GM23338 (cell line): ENCODE data around the gene OGFRL1. TPM values are rescaled to one million over a fixed set of nuclear protein-coding genes. Genes with fewer than 3 reads are reported as not detected.

Source experiments
- ATAC-seq: fragments of 200-7000 bp; cut with Tn5 transposase; 3 replicates; pipeline ENCODE4 v1.9.1; 2020
- DNase-seq: peaks from one replicate; pipeline ENCODE4 v3.0.0-alpha.2; 2015; ENCODE audit warnings: low spot score
- H2AFZ ChIP-seq: fragments of 200-600 bp; sonication (generic); 2 replicates; pipeline ENCODE4 v1.8.0; 2016; ENCODE audit warnings: antibody characterized with exemption, mild to moderate bottlenecking, moderate library complexity
- H3F3A ChIP-seq: fragments of 200-600 bp; sonication (generic); replicated peaks from 2 replicates; pipeline ENCODE4 v1.8.0; 2017; ENCODE audit warnings: antibody characterized with exemption, mixed run types, low read depth
- H3K27ac ChIP-seq: fragments of 200-600 bp; sonication (generic); 2 replicates; pipeline ENCODE4 v1.6.1; 2016; ENCODE audit warnings: low read depth
- H3K27me3 ChIP-seq: fragments of 200-600 bp; sonication (generic); 2 replicates; pipeline ENCODE4 v1.8.0; 2016; ENCODE audit warnings: mild to moderate bottlenecking, mixed run types, moderate library complexity; ENCODE audit not compliant: insufficient read depth
- H3K36me3 ChIP-seq: fragments of 200-600 bp; sonication (generic); 2 replicates; pipeline ENCODE4 v1.8.0; 2016; ENCODE audit warnings: mild to moderate bottlenecking; ENCODE audit not compliant: insufficient read depth
- H3K4me1 ChIP-seq: fragments of 200-600 bp; sonication (generic); 2 replicates; pipeline ENCODE4 v1.8.0; 2016; ENCODE audit warnings: mild to moderate bottlenecking, moderate library complexity; ENCODE audit not compliant: insufficient read depth
- H3K4me2 ChIP-seq: fragments of 200-600 bp; sonication (generic); 2 replicates; pipeline ENCODE4 v1.7.1; 2017; ENCODE audit warnings: mixed run types
- H3K4me3 ChIP-seq: fragments of 200-600 bp; sonication (generic); 2 replicates; pipeline ENCODE4 v1.6.1; 2016; ENCODE audit warnings: mixed run types
- H3K79me2 ChIP-seq: fragments of 200-600 bp; sonication (generic); replicated peaks from 2 replicates; pipeline ENCODE4 v1.8.0; 2017; ENCODE audit warnings: mild to moderate bottlenecking; ENCODE audit not compliant: insufficient read depth
- H3K9me2 ChIP-seq: fragments of 200-600 bp; sonication (generic); 2 replicates; pipeline ENCODE4 v1.8.0; 2017; ENCODE audit not compliant: insufficient read depth
- H4K20me1 ChIP-seq: fragments of 200-600 bp; sonication (generic); replicated peaks from 2 replicates; pipeline ENCODE4 v1.8.0; 2017; ENCODE audit warnings: mild to moderate bottlenecking; ENCODE audit not compliant: insufficient read depth
- H3K27ac Mint-ChIP-seq: 2 replicates; pipeline ENCODE4 v1.8.0; 2020; ENCODE audit warnings: inconsistent platforms, mild to moderate bottlenecking, moderate library complexity, mixed read lengths
- H3K27me3 Mint-ChIP-seq: 3 replicates; pipeline ENCODE4 v1.8.0; 2022; ENCODE audit warnings: low read depth, mild to moderate bottlenecking, moderate library complexity, mixed read lengths, inconsistent platforms; ENCODE audit not compliant: insufficient read depth, poor library complexity
- H3K36me3 Mint-ChIP-seq: 3 replicates; pipeline ENCODE4 v1.8.0; 2021; ENCODE audit warnings: low read depth, mild to moderate bottlenecking, inconsistent platforms, moderate library complexity, mixed read lengths
- H3K4me1 Mint-ChIP-seq: 3 replicates; pipeline ENCODE4 v1.8.0; 2020; ENCODE audit warnings: mild to moderate bottlenecking, inconsistent platforms, mixed read lengths
- H3K4me3 Mint-ChIP-seq: 3 replicates; pipeline ENCODE4 v1.8.0; 2021; ENCODE audit warnings: moderate library complexity, mild to moderate bottlenecking, inconsistent platforms, mixed read lengths
- H3K9me3 Mint-ChIP-seq: 3 replicates; pipeline ENCODE4 v1.8.0; 2020; ENCODE audit warnings: moderate library complexity, mild to moderate bottlenecking, inconsistent platforms, mixed read lengths
- CREB1 ChIP-seq: fragments of 250-450 bp; sonication (Bioruptor Pico); IDR thresholded peaks from 2 replicates; pipeline ENCODE4 v1.5.0; 2020; ENCODE audit warnings: low read depth, mild to moderate bottlenecking, moderate library complexity
- ETS1 ChIP-seq: IDR thresholded peaks from 2 replicates; pipeline ENCODE4 v1.6.1; 2016; ENCODE audit warnings: antibody characterized with exemption
- EZH2 ChIP-seq: fragments of 200-600 bp; sonication (generic); IDR thresholded peaks from one replicate; pipeline ENCODE4 v1.8.0; 2017; ENCODE audit warnings: antibody characterized with exemption, mild to moderate bottlenecking, low read depth; ENCODE audit not compliant: unreplicated experiment
- EZH2phosphoT487 ChIP-seq: fragments of 200-600 bp; sonication (generic); IDR thresholded peaks from one replicate; pipeline ENCODE4 v1.8.1; 2018; ENCODE audit warnings: antibody characterized with exemption; ENCODE audit not compliant: unreplicated experiment
- NANOG ChIP-seq: IDR thresholded peaks from 2 replicates; pipeline ENCODE4 v1.6.1; 2016; ENCODE audit warnings: antibody characterized with exemption, borderline replicate concordance
- STAT1 ChIP-seq: IDR thresholded peaks from one replicate; pipeline ENCODE4 v1.6.1; 2016; ENCODE audit warnings: antibody characterized with exemption; ENCODE audit not compliant: unreplicated experiment
- ZNF114 ChIP-seq: fragments of 250-450 bp; sonication (Bioruptor Pico); IDR thresholded peaks from 2 replicates; pipeline ENCODE4 v1.5.0; 2020; ENCODE audit warnings: mild to moderate bottlenecking, moderate library complexity
- ZNF331 ChIP-seq: fragments of 250-450 bp; sonication (Bioruptor Pico); IDR thresholded peaks from 2 replicates; pipeline ENCODE4 v1.5.0; 2020; ENCODE audit warnings: low read depth, mild to moderate bottlenecking, moderate library complexity
- polyA plus RNA-seq: library from polyadenylated mRNA; unstranded; fragments of >200 nt; fragmentation: Nextera tagmentation; extraction: Ambion mirVana; gene quantifications from 2 replicates; pipeline ENCODE4 v1.2.1, GENCODE V29; 2016
- total RNA-seq: library from RNA; depleted of rRNA; stranded (reverse); fragments of >200 nt; shearing (Covaris generic); gene quantifications from 2 replicates; pipeline ENCODE4 v1.2.3, GENCODE V29; 2014
- TF ChIP-seq, protein P1 (sequence below): fragments of 250-450 bp; sonication (Bioruptor Pico); IDR thresholded peaks from 2 replicates; pipeline ENCODE4 v1.5.0; 2020; ENCODE audit warnings: mild to moderate bottlenecking, moderate library complexity

Gene OGFRL1
- total and polyA plus RNA-seq, 2 experiments from 2014 or later, result 4.2 to 10.0 TPM

DNA sequence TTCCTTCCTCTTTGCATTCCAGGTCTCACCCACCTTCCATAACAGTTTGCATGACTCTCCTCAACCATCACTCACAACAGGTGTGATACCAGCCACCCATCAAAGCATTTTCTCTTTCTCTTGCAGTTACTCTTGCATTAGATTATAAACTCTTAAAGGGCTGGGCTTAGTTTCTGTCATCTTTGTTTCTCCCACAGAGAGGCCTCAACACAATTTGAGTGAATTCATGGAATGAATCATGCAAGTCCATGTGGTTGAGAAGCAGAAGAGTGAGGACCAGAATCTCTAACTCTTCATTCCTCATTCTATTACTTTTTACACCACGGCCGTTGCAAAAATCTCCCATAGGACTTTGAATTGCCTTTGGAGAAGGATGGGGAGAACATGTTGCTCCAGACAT lies 31.4 kb downstream of the OGFRL1 start (continued):
- TF ChIP-seq, protein P1, sequence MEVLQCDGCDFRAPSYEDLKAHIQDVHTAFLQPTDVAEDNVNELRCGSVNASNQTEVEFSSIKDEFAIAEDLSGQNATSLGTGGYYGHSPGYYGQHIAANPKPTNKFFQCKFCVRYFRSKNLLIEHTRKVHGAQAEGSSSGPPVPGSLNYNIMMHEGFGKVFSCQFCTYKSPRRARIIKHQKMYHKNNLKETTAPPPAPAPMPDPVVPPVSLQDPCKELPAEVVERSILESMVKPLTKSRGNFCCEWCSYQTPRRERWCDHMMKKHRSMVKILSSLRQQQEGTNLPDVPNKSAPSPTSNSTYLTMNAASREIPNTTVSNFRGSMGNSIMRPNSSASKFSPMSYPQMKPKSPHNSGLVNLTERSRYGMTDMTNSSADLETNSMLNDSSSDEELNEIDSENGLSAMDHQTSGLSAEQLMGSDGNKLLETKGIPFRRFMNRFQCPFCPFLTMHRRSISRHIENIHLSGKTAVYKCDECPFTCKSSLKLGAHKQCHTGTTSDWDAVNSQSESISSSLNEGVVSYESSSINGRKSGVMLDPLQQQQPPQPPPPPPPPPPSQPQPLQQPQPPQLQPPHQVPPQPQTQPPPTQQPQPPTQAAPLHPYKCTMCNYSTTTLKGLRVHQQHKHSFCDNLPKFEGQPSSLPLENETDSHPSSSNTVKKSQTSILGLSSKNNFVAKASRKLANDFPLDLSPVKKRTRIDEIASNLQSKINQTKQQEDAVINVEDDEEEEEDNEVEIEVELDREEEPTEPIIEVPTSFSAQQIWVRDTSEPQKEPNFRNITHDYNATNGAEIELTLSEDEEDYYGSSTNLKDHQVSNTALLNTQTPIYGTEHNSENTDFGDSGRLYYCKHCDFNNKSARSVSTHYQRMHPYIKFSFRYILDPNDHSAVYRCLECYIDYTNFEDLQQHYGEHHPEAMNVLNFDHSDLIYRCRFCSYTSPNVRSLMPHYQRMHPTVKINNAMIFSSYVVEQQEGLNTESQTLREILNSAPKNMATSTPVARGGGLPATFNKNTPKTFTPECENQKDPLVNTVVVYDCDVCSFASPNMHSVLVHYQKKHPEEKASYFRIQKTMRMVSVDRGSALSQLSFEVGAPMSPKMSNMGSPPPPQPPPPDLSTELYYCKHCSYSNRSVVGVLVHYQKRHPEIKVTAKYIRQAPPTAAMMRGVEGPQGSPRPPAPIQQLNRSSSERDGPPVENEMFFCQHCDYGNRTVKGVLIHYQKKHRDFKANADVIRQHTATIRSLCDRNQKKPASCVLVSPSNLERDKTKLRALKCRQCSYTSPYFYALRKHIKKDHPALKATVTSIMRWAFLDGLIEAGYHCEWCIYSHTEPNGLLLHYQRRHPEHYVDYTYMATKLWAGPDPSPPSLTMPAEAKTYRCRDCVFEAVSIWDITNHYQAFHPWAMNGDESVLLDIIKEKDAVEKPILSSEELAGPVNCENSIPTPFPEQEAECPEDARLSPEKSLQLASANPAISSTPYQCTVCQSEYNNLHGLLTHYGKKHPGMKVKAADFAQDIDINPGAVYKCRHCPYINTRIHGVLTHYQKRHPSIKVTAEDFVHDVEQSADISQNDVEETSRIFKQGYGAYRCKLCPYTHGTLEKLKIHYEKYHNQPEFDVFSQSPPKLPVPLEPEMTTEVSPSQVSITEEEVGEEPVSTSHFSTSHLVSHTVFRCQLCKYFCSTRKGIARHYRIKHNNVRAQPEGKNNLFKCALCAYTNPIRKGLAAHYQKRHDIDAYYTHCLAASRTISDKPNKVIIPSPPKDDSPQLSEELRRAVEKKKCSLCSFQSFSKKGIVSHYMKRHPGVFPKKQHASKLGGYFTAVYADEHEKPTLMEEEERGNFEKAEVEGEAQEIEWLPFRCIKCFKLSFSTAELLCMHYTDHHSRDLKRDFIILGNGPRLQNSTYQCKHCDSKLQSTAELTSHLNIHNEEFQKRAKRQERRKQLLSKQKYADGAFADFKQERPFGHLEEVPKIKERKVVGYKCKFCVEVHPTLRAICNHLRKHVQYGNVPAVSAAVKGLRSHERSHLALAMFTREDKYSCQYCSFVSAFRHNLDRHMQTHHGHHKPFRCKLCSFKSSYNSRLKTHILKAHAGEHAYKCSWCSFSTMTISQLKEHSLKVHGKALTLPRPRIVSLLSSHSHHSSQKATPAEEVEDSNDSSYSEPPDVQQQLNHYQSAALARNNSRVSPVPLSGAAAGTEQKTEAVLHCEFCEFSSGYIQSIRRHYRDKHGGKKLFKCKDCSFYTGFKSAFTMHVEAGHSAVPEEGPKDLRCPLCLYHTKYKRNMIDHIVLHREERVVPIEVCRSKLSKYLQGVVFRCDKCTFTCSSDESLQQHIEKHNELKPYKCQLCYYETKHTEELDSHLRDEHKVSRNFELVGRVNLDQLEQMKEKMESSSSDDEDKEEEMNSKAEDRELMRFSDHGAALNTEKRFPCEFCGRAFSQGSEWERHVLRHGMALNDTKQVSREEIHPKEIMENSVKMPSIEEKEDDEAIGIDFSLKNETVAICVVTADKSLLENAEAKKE (CRISPR knock-in tag), result no peak
- no peak for TF ChIP-seq ZNF331 (CRISPR knock-in tag)
- TF ChIP-seq EZH2, result no peak
- TF ChIP-seq NANOG, result no peak
- no peak for TF ChIP-seq ZNF114 (CRISPR knock-in tag)
- TF ChIP-seq ETS1, result no peak

GRCh38 chr6:71321314-71321713 lies 32.7 kb downstream of the OGFRL1 start:
- H3K27ac Mint-ChIP-seq, result no peak overlapping the region
- H3K9me3 Mint-ChIP-seq, result peaks cover 2% of the 10 kb centered on the region; the same call in 1 of the 3 replicates
- Histone ChIP-seq H2AFZ (no peak overlapping the region), H3K27me3 (no peaks in the 10 kb centered on the region), H3K4me2 (no peak overlapping the region), H3K4me3 (no peak overlapping the region), H3K9me2 (0 out of 2 replicates have a peak, but pooled peaks cover 3% of the 10 kb centered on the region), H3K79me2 (no peaks in the 10 kb centered on the region), H3K36me3 (no peaks in the 10 kb centered on the region), H4K20me1 (no peaks in the 10 kb centered on the region), H3K4me1 (no peaks in the 10 kb centered on the region), H3K27ac (no peak overlapping the region), H3F3A (no peaks in the 10 kb centered on the region)
- DNase-seq (no peak), ATAC-seq (no peak)
- no peak overlapping the region for H3K4me3 Mint-ChIP-seq
- no peaks in the 10 kb centered on the region for H3K36me3 Mint-ChIP-seq
- peaks cover 2% of the 10 kb centered on the region for H3K27me3 Mint-ChIP-seq
- no peaks in the 10 kb centered on the region for H3K4me1 Mint-ChIP-seq
- TF ChIP-seq CREB1 (CRISPR knock-in tag), result no peak
- no peak for TF ChIP-seq ZNF114 (CRISPR knock-in tag)
- TF ChIP-seq ZNF331 (CRISPR knock-in tag), result no peak
- TF ChIP-seq STAT1, result no peak
- TF ChIP-seq, protein P1 (CRISPR knock-in tag), result no peak
- no peak for TF ChIP-seq EZH2phosphoT487
- no peak for TF ChIP-seq EZH2
